T-helper 17 cell (primary cell): Measurements from ENCODE around the gene GOLGA8R. TPM values are rescaled to one million over a fixed set of nuclear protein-coding genes. Genes with fewer than 3 reads are reported as not detected.
"Not testable (repeated sequence)": the region's sequence is repeated elsewhere in the genome, so short reads cannot be mapped to it uniquely, and the experiment has no call there.

Experiments
- ATAC-seq: fragments of 150-1000 bp; cut with Tn5 transposase; 2 replicates; pipeline ENCODE4 v1.10.0; 2021; ENCODE audit warnings: mild to moderate bottlenecking, moderate library complexity
- DNase-seq, 3 donors: peaks; one replicate each; pipeline versions ENCODE4 v3.0.0 to v3.0.0-alpha.2; 2020 to 2021
- H3K9me3 ChIP-seq: one replicate; pipeline ENCODE4 v1.7.0; 2013; ENCODE audit warnings: low read length, mild to moderate bottlenecking; ENCODE audit not compliant: control insufficient read depth, poor library complexity, severe bottlenecking
- H3K27ac Mint-ChIP-seq: one replicate; pipeline ENCODE4 v1.8.0; 2022; ENCODE audit warnings: mild to moderate bottlenecking, moderate library complexity, mixed read lengths
- H3K27me3 Mint-ChIP-seq: one replicate; pipeline ENCODE4 v1.8.0; 2022; ENCODE audit warnings: mixed read lengths
- H3K36me3 Mint-ChIP-seq: one replicate; pipeline ENCODE4 v1.8.0; 2022; ENCODE audit warnings: low read depth, mixed read lengths
- H3K4me1 Mint-ChIP-seq: one replicate; pipeline ENCODE4 v1.8.0; 2022; ENCODE audit warnings: mild to moderate bottlenecking, mixed read lengths
- H3K4me3 Mint-ChIP-seq: one replicate; pipeline ENCODE4 v1.8.0; 2022; ENCODE audit warnings: mild to moderate bottlenecking, moderate library complexity, mixed read lengths
- total RNA-seq, 4 donors: library from RNA in 2 of 4; stranded (reverse) in 2 of 4; gene quantifications; one replicate each; pipeline ENCODE4 v1.2.3 and lab custom pipeline; 2022 to 2026

Gene GOLGA8R
- 1 to 10 TPM; 2.0 to 2.2 TPM for total RNA-seq
- total RNA-seq (lab: John Stamatoyannopoulos, UW), result 0 to 0.23 reads per million in 2 donors

GRCh38 chr15:30414160-30414559, at the start of gene GOLGA8R:
TSS of gene GOLGA8R (minus strand) at chr15:30414260. CDS start at chr15:30414162, 98 bp downstream.
- not testable (repeated sequence) for H3K36me3 Mint-ChIP-seq, H3K9me3 ChIP-seq, DNase-seq, H3K4me1 Mint-ChIP-seq, H3K4me3 Mint-ChIP-seq, ATAC-seq, H3K27ac Mint-ChIP-seq, H3K27me3 Mint-ChIP-seq

GRCh38 chr15:30463849-30464248, 49.8 kb upstream of the GOLGA8R start:
- not testable (repeated sequence) for H3K4me1 Mint-ChIP-seq, DNase-seq, H3K9me3 ChIP-seq, H3K36me3 Mint-ChIP-seq, H3K27me3 Mint-ChIP-seq, ATAC-seq, H3K4me3 Mint-ChIP-seq, H3K27ac Mint-ChIP-seq

GRCh38 chr15:30462176-30462575, 48.1 kb upstream of the GOLGA8R start:
- H3K27me3 Mint-ChIP-seq, DNase-seq, H3K4me1 Mint-ChIP-seq, ATAC-seq, H3K9me3 ChIP-seq, H3K27ac Mint-ChIP-seq, H3K4me3 Mint-ChIP-seq, H3K36me3 Mint-ChIP-seq: not testable (repeated sequence)

- ATAC-seq, H3K27ac Mint-ChIP-seq, H3K4me1 Mint-ChIP-seq, H3K36me3 Mint-ChIP-seq, H3K27me3 Mint-ChIP-seq, DNase-seq, H3K9me3 ChIP-seq, H3K4me3 Mint-ChIP-seq: not testable (repeated sequence)
Measured at GRCh38 chr15:30452702-30453101, 38.6 kb upstream of the GOLGA8R start.

GRCh38 chr15:30438348-30438747, 24.3 kb upstream of the GOLGA8R start:
- DNase-seq, H3K36me3 Mint-ChIP-seq, ATAC-seq, H3K27ac Mint-ChIP-seq, H3K9me3 ChIP-seq, H3K4me1 Mint-ChIP-seq, H3K27me3 Mint-ChIP-seq, H3K4me3 Mint-ChIP-seq: not testable (repeated sequence)

- not testable (repeated sequence) for DNase-seq, ATAC-seq, H3K27me3 Mint-ChIP-seq, H3K27ac Mint-ChIP-seq, H3K4me1 Mint-ChIP-seq, H3K4me3 Mint-ChIP-seq, H3K9me3 ChIP-seq, H3K36me3 Mint-ChIP-seq
Measured at GRCh38 chr15:30435878-30436277, 21.8 kb upstream of the GOLGA8R start.

GRCh38 chr15:30420723-30421122, 6.7 kb upstream of the GOLGA8R start:
- H3K4me3 Mint-ChIP-seq, H3K27ac Mint-ChIP-seq, H3K36me3 Mint-ChIP-seq, DNase-seq, H3K27me3 Mint-ChIP-seq, H3K9me3 ChIP-seq, H3K4me1 Mint-ChIP-seq, ATAC-seq: not testable (repeated sequence)

- ATAC-seq, H3K4me1 Mint-ChIP-seq: not testable (repeated sequence)
Measured at GRCh38 chr15:30407636-30408035, 6.4 kb downstream of the GOLGA8R start.

GRCh38 chr15:30398988-30399387, 15.1 kb downstream of the GOLGA8R start:
- H3K4me1 Mint-ChIP-seq, H3K27ac Mint-ChIP-seq, H3K4me3 Mint-ChIP-seq, H3K27me3 Mint-ChIP-seq, H3K36me3 Mint-ChIP-seq, H3K9me3 ChIP-seq: not testable (repeated sequence)
- ATAC-seq (peak; percentile 71), DNase-seq (peak; percentile 14 to 46 (median 16))

More at GRCh38 chr15:30407636-30408035, 6.4 kb downstream of the GOLGA8R start:
- H3K4me3 Mint-ChIP-seq, H3K27ac Mint-ChIP-seq, H3K36me3 Mint-ChIP-seq, H3K27me3 Mint-ChIP-seq, H3K9me3 ChIP-seq, DNase-seq: not testable (repeated sequence)

- H3K36me3 Mint-ChIP-seq, H3K4me1 Mint-ChIP-seq, H3K27me3 Mint-ChIP-seq, H3K4me3 Mint-ChIP-seq, H3K27ac Mint-ChIP-seq, H3K9me3 ChIP-seq, DNase-seq: not testable (repeated sequence)
- ATAC-seq, result peak; percentile 18
Measured at GRCh38 chr15:30393664-30393991, 20.4 kb downstream of the GOLGA8R start.

GRCh38 chr15:30392766-30393663, 21.0 kb downstream of the GOLGA8R start, which contains the start of gene CHRFAM7A:
TSS of gene CHRFAM7A (minus strand) at chr15:30393540. CDS start at chr15:30383351, 10,189 bp downstream.
- not testable (repeated sequence) for H3K27ac Mint-ChIP-seq, H3K4me3 Mint-ChIP-seq, H3K27me3 Mint-ChIP-seq, H3K9me3 ChIP-seq, H3K4me1 Mint-ChIP-seq, H3K36me3 Mint-ChIP-seq, DNase-seq
- ATAC-seq, result peak; percentile 64

- H3K4me1 Mint-ChIP-seq, H3K27ac Mint-ChIP-seq, H3K9me3 ChIP-seq, H3K4me3 Mint-ChIP-seq, H3K36me3 Mint-ChIP-seq, ATAC-seq, H3K27me3 Mint-ChIP-seq, DNase-seq: not testable (repeated sequence)
Measured at GRCh38 chr15:30386318-30386887, 27.7 kb downstream of the GOLGA8R start.

- not testable (repeated sequence) for H3K27ac Mint-ChIP-seq, H3K4me3 Mint-ChIP-seq, H3K27me3 Mint-ChIP-seq, H3K4me1 Mint-ChIP-seq, H3K9me3 ChIP-seq, ATAC-seq, H3K36me3 Mint-ChIP-seq, DNase-seq
Measured at GRCh38 chr15:30377082-30377413, 37.0 kb downstream of the GOLGA8R start.
